ENCODE measurements around the gene SHB. TPM values are rescaled to one million over a fixed set of nuclear protein-coding genes. Genes with fewer than 3 reads are reported as not detected.

Gene SHB
- total and polyA plus RNA-seq, 2 of the 8 experiments (the other 6 are each of a cell fraction or from before 2014, with no cell fraction given), result 4.1 to 12.6 TPM

DNA sequence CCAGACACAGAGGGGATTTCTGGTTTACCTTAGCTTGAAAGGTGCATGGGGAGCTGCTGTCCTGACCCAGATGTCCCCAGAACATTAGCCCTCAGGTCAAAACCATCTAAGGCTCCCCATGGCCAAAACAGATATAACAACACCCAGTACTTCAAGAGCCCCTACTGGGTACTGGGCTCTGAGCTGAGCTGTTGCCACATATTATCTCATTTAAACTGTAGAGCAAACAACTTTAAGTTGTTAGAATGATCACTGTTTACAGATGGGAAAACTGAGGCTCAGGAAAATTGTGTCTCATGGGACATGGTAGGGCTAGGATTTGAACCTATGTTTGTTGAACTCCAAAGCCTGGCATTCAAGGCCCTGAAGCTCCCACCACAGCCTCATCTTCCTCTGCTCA lies 144.5 kb downstream of the SHB start:
- Histone ChIP-seq H3K27me3 (replicated peaks in 1 of 4; ENCODE audit: control insufficient read depth in 3 of 4, extremely low read depth in 1 of 4, insufficient read depth in 3 of 4, low read length in 3 of 4) (no peaks in the 10 kb centered on the region), H2BK15ac (ENCODE audit: low read length) (no peak overlapping the region), H3K4me1 (replicated peaks in 1 of 4; ENCODE audit: control insufficient read depth in 3 of 4, insufficient read depth in 4 of 4, low read length in 3 of 4) (peaks cover 0 to 37% (median 16%) of the 10 kb centered on the region in 4 experiments; a peak in 5 of 7 replicates), H2BK120ac (replicated peaks; ENCODE audit: low read depth, low read length) (no peak overlapping the region), H3K4me3 (ENCODE audit: extremely low read depth in 1 of 4, insufficient read depth in 2 of 4, low read depth in 3 of 4, low read length in 4 of 4) (no peak overlapping the region), H4K91ac (replicated peaks; ENCODE audit: insufficient read length, low read length) (no peak overlapping the region), H3K23ac (ENCODE audit: insufficient read length) (no peak overlapping the region), H3K14ac (ENCODE audit: insufficient read length) (no peak overlapping the region), H3K79me1 (ENCODE audit: low read depth, low read length) (peaks cover 2% of the 10 kb centered on the region; the same call in 1 of the 2 replicates), H4K20me1 (replicated peaks in 1 of 2; ENCODE audit: control insufficient read depth in 1 of 2, insufficient read depth in 2 of 2, low read length in 2 of 2) (peaks cover 0 to 3% of the 10 kb centered on the region in 2 experiments), H3K36me3 (ENCODE audit: control insufficient read depth in 2 of 4, insufficient read depth in 4 of 4, low read length in 3 of 4) (no peaks in the 10 kb centered on the region; a peak in 1 of 8 replicates), H2BK12ac (ENCODE audit: low read depth, low read length) (no peak overlapping the region), H3K56ac (replicated peaks; ENCODE audit: insufficient read length, low read depth, low read length) (no peak overlapping the region), H2BK5ac (ENCODE audit: low read depth, low read length) (no peak overlapping the region), H3K79me2 (ENCODE audit: control insufficient read depth in 1 of 2, insufficient read depth in 2 of 2, low read length in 2 of 2) (no peaks in the 10 kb centered on the region), H3K4ac (replicated peaks; ENCODE audit: insufficient read length, low read depth, low read length) (no peak overlapping the region), H3K4me2 (ENCODE audit: insufficient read depth in 1 of 2, low read depth in 2 of 2, low read length in 2 of 2) (no peak overlapping the region), H3K23me2 (ENCODE audit: low read depth, low read length) (no peaks in the 10 kb centered on the region), H2AK5ac (ENCODE audit: low read depth, low read length) (no peak overlapping the region), H2BK20ac (ENCODE audit: low read length) (no peak overlapping the region), H4K5ac (ENCODE audit: insufficient read length, low read depth, low read length) (no peak overlapping the region), H3K18ac (ENCODE audit: extremely low read depth, low read length) (no peak overlapping the region), H2AFZ (ENCODE audit: low read length) (no peak overlapping the region), H3K9ac (replicated peaks in 1 of 4; ENCODE audit: extremely low read depth in 1 of 4, low read depth in 3 of 4, low read length in 3 of 4) (no peak overlapping the region), H4K8ac (ENCODE audit: extremely low read depth, insufficient read depth, low read length) (no peak overlapping the region), H3K27ac (ENCODE audit: low read depth, low read length) (no peak overlapping the region), H3K9me3 (ENCODE audit: insufficient read depth in 2 of 2, low read depth in 1 of 2, low read length in 1 of 2) (no peaks in the 10 kb centered on the region)
- POLR2A ChIA-PET (ENCODE audit: partially characterized antibody), result interaction anchor here (0.7 kb wide), 1 partner anchor 98 kb away, joined by 3 read pairs; no protein-coding TSS in a partner anchor
- no peak for DNase-seq (ENCODE audit: low read depth in 1 of 2, low spot score in 2 of 2)
- no peak for FAIRE-seq
- no peak for TF ChIP-seq MAFK (IDR thresholded peaks at IDR 0.05; ENCODE audit: low read depth, low read length)
- TF ChIP-seq, protein P1, sequence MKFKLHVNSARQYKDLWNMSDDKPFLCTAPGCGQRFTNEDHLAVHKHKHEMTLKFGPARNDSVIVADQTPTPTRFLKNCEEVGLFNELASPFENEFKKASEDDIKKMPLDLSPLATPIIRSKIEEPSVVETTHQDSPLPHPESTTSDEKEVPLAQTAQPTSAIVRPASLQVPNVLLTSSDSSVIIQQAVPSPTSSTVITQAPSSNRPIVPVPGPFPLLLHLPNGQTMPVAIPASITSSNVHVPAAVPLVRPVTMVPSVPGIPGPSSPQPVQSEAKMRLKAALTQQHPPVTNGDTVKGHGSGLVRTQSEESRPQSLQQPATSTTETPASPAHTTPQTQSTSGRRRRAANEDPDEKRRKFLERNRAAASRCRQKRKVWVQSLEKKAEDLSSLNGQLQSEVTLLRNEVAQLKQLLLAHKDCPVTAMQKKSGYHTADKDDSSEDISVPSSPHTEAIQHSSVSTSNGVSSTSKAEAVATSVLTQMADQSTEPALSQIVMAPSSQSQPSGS (IDR thresholded peaks at IDR 0.05; ENCODE audit: low read length), result no peak
- CTCF ChIA-PET (ENCODE audit: partially characterized antibody), result interaction anchor here (1.0 to 3.1 kb wide), 8 partner anchors 9 to 101 kb away, joined by 3 to 29 read pairs (median 5); no protein-coding TSS in a partner anchor
